Mesenchymal stem cell (in vitro differentiated cells and primary cell): Measurements from ENCODE around the gene WAPL.

Source experiments
- DNase-seq: peaks from one replicate; pipeline ENCODE4 v3.0.0-alpha.2; 2013
- H2AFZ ChIP-seq: one replicate; pipeline ENCODE4 v1.6.1; 2013; ENCODE audit warnings: low read depth, mild to moderate bottlenecking, control low read depth, inconsistent platforms, low read length, moderate library complexity
- H2AK5ac ChIP-seq: 2 replicates; pipeline ENCODE4 v1.6.1; 2013; ENCODE audit warnings: low read length, moderate library complexity, mild to moderate bottlenecking, inconsistent platforms; ENCODE audit not compliant: severe bottlenecking
- H2BK120ac ChIP-seq: one replicate; pipeline ENCODE4 v1.6.1; 2013; ENCODE audit warnings: low read depth, mild to moderate bottlenecking, inconsistent platforms, low read length, moderate library complexity
- H2BK12ac ChIP-seq, 2 experiments: one replicate each; pipeline ENCODE4 v1.6.1; 2013; ENCODE audit warnings: inconsistent platforms in 2 of 2, low read length in 2 of 2, mild to moderate bottlenecking in 2 of 2, moderate library complexity in 2 of 2, control low read depth in 1 of 2
- H2BK15ac ChIP-seq: one replicate; pipeline ENCODE4 v1.6.1; 2013; ENCODE audit warnings: mild to moderate bottlenecking, low read depth, inconsistent platforms; ENCODE audit not compliant: poor library complexity, severe bottlenecking
- H2BK5ac ChIP-seq: 2 replicates; pipeline ENCODE4 v1.6.1; 2013; ENCODE audit warnings: low read depth, mild to moderate bottlenecking, low read length, control low read depth, inconsistent platforms; ENCODE audit not compliant: poor library complexity, severe bottlenecking
- H3K14ac ChIP-seq, 2 experiments: one replicate each; pipeline ENCODE4 v1.6.1; 2013; ENCODE audit warnings: inconsistent platforms in 2 of 2, low read length in 2 of 2, control low read depth in 1 of 2, mild to moderate bottlenecking in 1 of 2, moderate library complexity in 1 of 2
- H3K18ac ChIP-seq, 2 experiments: one replicate each; pipeline ENCODE4 v1.6.1; 2013; ENCODE audit warnings: inconsistent platforms in 2 of 2, low read length in 2 of 2, control low read depth in 1 of 2, low read depth in 1 of 2, mild to moderate bottlenecking in 1 of 2
- H3K23ac ChIP-seq, 2 experiments: one replicate each; pipeline ENCODE4 v1.6.1; 2013; ENCODE audit warnings: inconsistent platforms in 2 of 2, low read length in 2 of 2, mild to moderate bottlenecking in 2 of 2, moderate library complexity in 2 of 2, control low read depth in 1 of 2
- H3K27ac ChIP-seq: 2 replicates; pipeline ENCODE4 v1.5.1; 2013; ENCODE audit warnings: mild to moderate bottlenecking, moderate library complexity, low read length, control low read depth, inconsistent platforms; ENCODE audit not compliant: poor library complexity, severe bottlenecking
- H3K27me3 ChIP-seq, 2 experiments: 2 replicates each; pipeline versions ENCODE4 v1.6.1 to v1.7.0; 2013; ENCODE audit warnings: low read length in 2 of 2, mild to moderate bottlenecking in 2 of 2, moderate library complexity in 2 of 2, control low read depth in 1 of 2, inconsistent platforms in 1 of 2; ENCODE audit not compliant: control insufficient read depth in 1 of 2, insufficient read depth in 1 of 2
- H3K36me3 ChIP-seq, 2 experiments: 2 replicates each; pipeline versions ENCODE4 v1.6.1 to v1.7.0; 2013; ENCODE audit warnings: low read length in 2 of 2, control low read depth in 1 of 2, inconsistent platforms in 1 of 2, low read depth in 1 of 2, mild to moderate bottlenecking in 1 of 2; ENCODE audit not compliant: insufficient read depth in 2 of 2, control insufficient read depth in 1 of 2
- H3K4ac ChIP-seq, 2 experiments: one replicate each; pipeline ENCODE4 v1.6.1; 2013; ENCODE audit warnings: inconsistent platforms in 2 of 2, low read length in 2 of 2, mild to moderate bottlenecking in 2 of 2, moderate library complexity in 2 of 2, control low read depth in 1 of 2, low read depth in 1 of 2
- H3K4me1 ChIP-seq: 2 replicates; pipeline ENCODE4 v1.6.1; 2013; ENCODE audit warnings: low read depth, low read length, control low read depth; ENCODE audit not compliant: control insufficient read depth, insufficient read depth
- H3K4me2 ChIP-seq: 2 replicates; pipeline ENCODE4 v1.6.1; 2013; ENCODE audit warnings: low read length, mild to moderate bottlenecking, inconsistent platforms; ENCODE audit not compliant: poor library complexity, severe bottlenecking
- H3K4me3 ChIP-seq, 2 experiments: 2 replicates each; pipeline versions ENCODE4 v1.5.1 to v1.7.0; 2013; ENCODE audit warnings: low read length in 2 of 2, mild to moderate bottlenecking in 2 of 2, control low read depth in 1 of 2, low read depth in 1 of 2; ENCODE audit not compliant: insufficient read depth in 1 of 2
- H3K79me1 ChIP-seq: replicated peaks from 2 replicates; pipeline ENCODE4 v1.6.1; 2013; ENCODE audit warnings: mild to moderate bottlenecking, control low read depth, low read length, inconsistent platforms; ENCODE audit not compliant: poor library complexity, severe bottlenecking
- H3K9ac ChIP-seq: 2 replicates; pipeline ENCODE4 v1.7.0; 2013; ENCODE audit warnings: mild to moderate bottlenecking, low read length, moderate library complexity
- H3K9me3 ChIP-seq: 2 replicates; pipeline ENCODE4 v1.7.0; 2013; ENCODE audit warnings: mild to moderate bottlenecking, low read length; ENCODE audit not compliant: control insufficient read depth
- H4K8ac ChIP-seq: one replicate; pipeline ENCODE4 v1.6.1; 2013; ENCODE audit warnings: inconsistent platforms, mild to moderate bottlenecking, low read length, moderate library complexity
- H4K91ac ChIP-seq: one replicate; pipeline ENCODE4 v1.6.1; 2013; ENCODE audit warnings: mild to moderate bottlenecking, low read length, inconsistent platforms
- WGBS: methylation state at CpG from one replicate; pipeline ENCODE4 v1.1.7; 2013; ENCODE audit warnings: mixed read lengths; 5-methylcytosine and 5-hydroxymethylcytosine counted together

WAPL gene

DNA sequence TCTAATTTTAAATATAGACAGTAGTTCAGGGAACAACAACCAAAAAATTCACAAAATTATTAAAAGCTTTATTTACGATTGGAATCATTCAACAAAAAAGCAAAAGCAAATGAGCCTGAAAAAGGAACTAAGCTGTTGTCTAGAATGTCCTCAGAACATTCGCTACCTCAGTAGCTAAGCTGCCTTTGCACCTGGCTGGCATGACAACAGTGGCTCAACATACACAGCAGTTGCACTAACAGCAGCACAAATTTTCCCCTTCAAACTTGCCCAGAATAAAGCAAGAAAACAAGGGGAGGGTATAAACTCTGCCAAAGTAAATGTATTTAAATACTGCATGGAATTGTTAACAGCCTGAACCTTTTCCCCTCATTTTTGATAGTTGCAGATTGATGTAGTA is 84.6 kb downstream of the WAPL start:
- Histone ChIP-seq H3K4me3 (no peak overlapping the region), H3K4ac (no peak overlapping the region), H3K27ac (no peak overlapping the region), H2AFZ (no peak overlapping the region), H3K14ac (no peak overlapping the region), H3K9ac (no peak overlapping the region), H3K23ac (no peak overlapping the region), H3K4me2 (no peak overlapping the region), H4K91ac (no peak overlapping the region), H2BK15ac (no peak overlapping the region), H3K4me1 (peaks cover 8% of the 10 kb centered on the region), H2BK120ac (no peak overlapping the region), H4K8ac (no peak overlapping the region), H3K36me3 (peaks cover 9 to 72% of the 10 kb centered on the region in 2 experiments), H2BK12ac (no peak overlapping the region), H3K27me3 (no peaks in the 10 kb centered on the region), H2BK5ac (no peak overlapping the region), H3K79me1 (peaks cover 8% of the 10 kb centered on the region), H2AK5ac (no peak overlapping the region), H3K9me3 (no peaks in the 10 kb centered on the region), H3K18ac (no peak overlapping the region)
- no peak for DNase-seq
- WGBS, result 89% methylated on average over 2 of the region's 2 CpGs

DNA sequence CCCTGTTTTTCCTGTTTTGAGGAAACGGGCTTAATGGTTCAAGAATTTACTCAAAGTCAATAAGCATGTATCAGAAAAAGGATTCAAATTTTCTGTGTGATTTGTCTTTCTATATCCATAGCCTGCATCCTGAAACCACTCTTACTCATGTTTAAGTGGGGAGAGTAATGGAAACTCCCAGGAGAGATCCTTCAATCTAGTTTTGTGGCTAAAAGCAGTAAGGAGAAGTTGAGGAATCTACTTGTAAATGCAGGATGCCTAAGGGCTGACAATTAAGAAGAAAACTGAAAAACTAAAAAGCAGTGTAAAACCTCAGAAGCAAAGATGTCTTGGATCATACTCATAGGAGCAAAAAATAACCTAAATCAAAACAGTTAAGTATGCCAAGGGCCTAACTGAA is 86.9 kb downstream of the WAPL start:
- no peak overlapping the region for H2BK5ac ChIP-seq
- no peak overlapping the region for H4K91ac ChIP-seq

DNA sequence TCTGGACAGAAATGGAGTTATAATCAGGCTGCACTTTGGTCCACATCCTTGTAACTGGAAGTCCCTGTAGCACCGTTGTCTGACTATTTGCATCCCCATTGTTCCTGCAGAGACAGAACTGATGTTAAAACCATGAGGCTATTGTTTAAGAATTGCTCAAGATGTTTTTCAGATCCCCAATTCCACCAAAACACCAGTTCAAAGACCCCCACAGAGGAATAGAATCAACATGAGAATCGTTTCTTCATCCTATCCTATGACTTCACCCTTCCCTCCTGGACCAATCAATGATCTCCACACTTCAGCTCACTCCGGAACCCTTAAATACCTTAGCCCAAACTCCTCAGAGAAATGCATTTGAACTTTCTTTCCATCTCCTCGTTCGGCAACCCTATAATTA is 97.9 kb downstream of the WAPL start:
- Histone ChIP-seq H3K4ac (no peak overlapping the region), H3K4me1 (no peaks in the 10 kb centered on the region), H3K9me3 (no peaks in the 10 kb centered on the region), H2BK12ac (no peak overlapping the region), H3K36me3 (no peaks in the 10 kb centered on the region), H3K4me3 (no peak overlapping the region), H3K9ac (no peak overlapping the region), H2BK15ac (no peak overlapping the region), H3K18ac (no peak overlapping the region), H4K8ac (no peak overlapping the region), H3K27me3 (peaks cover 0 to 15% of the 10 kb centered on the region in 2 experiments), H4K91ac (no peak overlapping the region), H2AK5ac (no peak overlapping the region), H2BK5ac (no peak overlapping the region), H3K14ac (no peak overlapping the region), H3K27ac (no peak overlapping the region), H2AFZ (no peak overlapping the region), H3K23ac (no peak overlapping the region), H2BK120ac (no peak overlapping the region), H3K79me1 (no peaks in the 10 kb centered on the region), H3K4me2 (no peak overlapping the region)
- WGBS, result 44% methylated on average over 5 of the region's 5 CpGs
- no peak for DNase-seq

More for the DNA sequence above, 86.9 kb downstream of the WAPL start:
- H3K27ac ChIP-seq, result no peak overlapping the region
- H2BK120ac ChIP-seq, result no peak overlapping the region
- H4K8ac ChIP-seq, result no peak overlapping the region
- no peak overlapping the region for H3K9ac ChIP-seq
- H3K9me3 ChIP-seq, result no peaks in the 10 kb centered on the region
- no peak for DNase-seq
- H2AK5ac ChIP-seq, result no peak overlapping the region
- no peak overlapping the region for H3K4me2 ChIP-seq
- H3K23ac ChIP-seq, result no peak overlapping the region
- peaks cover 4% of the 10 kb centered on the region for H3K4me1 ChIP-seq
- no CpG with 5 or more reads among the region's 1 CpG for WGBS
- peaks cover 3 to 56% of the 10 kb centered on the region in 2 experiments for H3K36me3 ChIP-seq
- no peaks in the 10 kb centered on the region for H3K27me3 ChIP-seq
- no peak overlapping the region for H2BK15ac ChIP-seq
- no peak overlapping the region for H2BK12ac ChIP-seq
- H3K4ac ChIP-seq, result no peak overlapping the region
- H3K14ac ChIP-seq, result no peak overlapping the region
- no peak overlapping the region for H3K4me3 ChIP-seq
- H3K18ac ChIP-seq, result no peak overlapping the region
- no peak overlapping the region for H2AFZ ChIP-seq
- H3K79me1 ChIP-seq, result peaks cover 3% of the 10 kb centered on the region

DNA sequence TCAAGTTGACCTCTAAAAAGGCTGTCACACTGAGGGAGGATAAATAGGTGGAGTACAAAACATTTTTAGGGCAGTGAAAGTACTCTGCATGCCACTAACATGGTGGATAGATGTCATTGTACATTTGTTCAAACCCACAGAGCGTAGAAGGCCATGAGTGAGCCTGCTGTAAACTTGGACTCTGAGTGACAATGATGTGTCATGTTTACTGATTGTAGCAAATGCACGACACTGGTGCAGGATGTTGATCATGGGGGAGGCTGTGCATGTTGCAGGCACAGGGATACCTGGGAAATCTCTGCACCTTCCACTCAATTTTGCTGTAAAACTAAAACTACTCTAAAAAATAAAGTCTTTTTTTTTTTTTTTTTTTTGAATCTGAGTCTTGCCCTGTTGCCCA is 102.5 kb downstream of the WAPL start:
- Histone ChIP-seq H3K4ac (no peak overlapping the region), H2BK12ac (no peak overlapping the region), H2BK120ac (no peak overlapping the region), H3K36me3 (no peaks in the 10 kb centered on the region), H4K91ac (no peak overlapping the region), H2BK5ac (no peak overlapping the region), H2AFZ (no peak overlapping the region), H3K14ac (no peak overlapping the region), H3K23ac (no peak overlapping the region), H2BK15ac (no peak overlapping the region), H3K9me3 (no peaks in the 10 kb centered on the region), H3K27ac (no peak overlapping the region), H3K4me1 (peaks cover 1% of the 10 kb centered on the region), H4K8ac (no peak overlapping the region), H3K18ac (no peak overlapping the region), H2AK5ac (no peak overlapping the region), H3K4me2 (no peak overlapping the region), H3K4me3 (no peak overlapping the region), H3K9ac (no peak overlapping the region), H3K27me3 (peaks cover 0 to 21% of the 10 kb centered on the region in 2 experiments), H3K79me1 (no peaks in the 10 kb centered on the region)
- no peak for DNase-seq
- 50% methylated on average over 1 of the region's 2 CpGs for WGBS
